HEK293T (cell line): ENCODE data around the gene AP2S1.

Experiments used
- ARNT ChIP-seq: fragments of 450-650 bp; IDR thresholded peaks from 2 replicates; pipeline ENCODE4 v1.6.1; 2017; ENCODE audit warnings: mild to moderate bottlenecking
- BHLHE40 ChIP-seq: fragments of 450-650 bp; IDR thresholded peaks from 2 replicates; pipeline ENCODE4 v1.6.1; 2016; ENCODE audit warnings: mild to moderate bottlenecking, moderate library complexity, borderline replicate concordance
- FOXA1 ChIP-seq: fragments of 450-650 bp; IDR thresholded peaks from 2 replicates; pipeline ENCODE4 v1.6.1; 2016; ENCODE audit warnings: mild to moderate bottlenecking
- FOXK2 ChIP-seq: fragments of 450-650 bp; IDR thresholded peaks from 2 replicates; pipeline ENCODE4 v1.6.1; 2016; ENCODE audit warnings: mild to moderate bottlenecking
- FOXM1 ChIP-seq: fragments of 450-650 bp; IDR thresholded peaks from 2 replicates; pipeline ENCODE4 v1.6.1; 2017; ENCODE audit warnings: mild to moderate bottlenecking, borderline replicate concordance
- HDGF ChIP-seq: fragments of 450-650 bp; IDR thresholded peaks from 2 replicates; pipeline ENCODE4 v1.6.1; 2017; ENCODE audit warnings: antibody characterized with exemption, borderline replicate concordance
- L3MBTL2 ChIP-seq: fragments of 450-650 bp; conservative IDR thresholded peaks from 2 replicates; pipeline ENCODE4 v1.6.1; 2016; ENCODE audit warnings: mild to moderate bottlenecking
- SP1 ChIP-seq: fragments of 450-650 bp; IDR thresholded peaks from 2 replicates; pipeline ENCODE4 v1.6.1; 2017
- SUZ12 ChIP-seq: fragments of 450-650 bp; IDR thresholded peaks from 2 replicates; pipeline ENCODE4 v1.6.1; 2016; ENCODE audit warnings: mild to moderate bottlenecking
- TARDBP ChIP-seq: fragments of 450-650 bp; IDR thresholded peaks from 2 replicates; pipeline ENCODE4 v1.6.1; 2016
- TF ChIP-seq, protein P1 (sequence below): fragments of 450-650 bp; IDR thresholded peaks from 2 replicates; pipeline ENCODE4 v1.6.1; 2016

DNA sequence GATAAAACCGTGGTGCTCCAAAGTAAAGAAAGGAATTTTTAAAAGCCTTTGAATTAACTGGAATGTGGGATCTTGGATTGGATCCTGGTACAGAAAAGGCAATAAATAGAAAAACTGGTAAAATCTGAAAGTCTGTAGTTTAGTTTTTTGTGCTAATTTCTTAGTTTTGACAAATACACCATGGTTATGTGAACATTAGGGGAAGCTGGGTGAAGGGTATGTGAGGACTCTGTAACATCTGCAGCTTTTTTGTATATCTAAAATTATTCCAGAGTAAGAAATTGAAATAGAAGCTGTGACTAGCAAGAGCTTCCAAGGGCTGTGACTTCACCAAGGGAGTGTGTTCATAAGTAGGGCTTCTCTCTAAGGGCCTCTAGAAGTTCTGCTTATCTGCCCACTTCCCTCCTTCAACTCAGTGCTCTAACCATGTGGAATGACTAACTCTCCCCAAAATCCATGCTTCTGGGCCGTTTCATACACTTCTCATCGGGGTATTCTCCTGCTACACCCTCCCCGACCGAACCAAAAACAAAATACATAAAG lies 36.7 kb upstream of the AP2S1 start:
- TF ChIP-seq SUZ12 (no peak), FOXA1 (no peak), BHLHE40 (no peak), FOXK2 (no peak), SP1 (no peak), L3MBTL2 (no peak), HDGF (no peak), TARDBP (no peak), ARNT (no peak), FOXM1 (no peak)
- TF ChIP-seq, protein P1, sequence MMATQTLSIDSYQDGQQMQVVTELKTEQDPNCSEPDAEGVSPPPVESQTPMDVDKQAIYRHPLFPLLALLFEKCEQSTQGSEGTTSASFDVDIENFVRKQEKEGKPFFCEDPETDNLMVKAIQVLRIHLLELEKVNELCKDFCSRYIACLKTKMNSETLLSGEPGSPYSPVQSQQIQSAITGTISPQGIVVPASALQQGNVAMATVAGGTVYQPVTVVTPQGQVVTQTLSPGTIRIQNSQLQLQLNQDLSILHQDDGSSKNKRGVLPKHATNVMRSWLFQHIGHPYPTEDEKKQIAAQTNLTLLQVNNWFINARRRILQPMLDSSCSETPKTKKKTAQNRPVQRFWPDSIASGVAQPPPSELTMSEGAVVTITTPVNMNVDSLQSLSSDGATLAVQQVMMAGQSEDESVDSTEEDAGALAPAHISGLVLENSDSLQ, result no peak
